Ascending aorta (tissue), 2 donors: ENCODE results near the gene R3HDM1. TPM values are rescaled to one million over a fixed set of nuclear protein-coding genes. Genes with fewer than 3 reads are reported as not detected.

Experiments used
- DNase-seq, 2 donors: peaks; one replicate each; pipeline ENCODE4 v3.0.0-alpha.2; 2019; ENCODE audit warnings: low spot score in 2 of 2
- H3K27ac ChIP-seq, 2 donors: fragments of 200-600 bp; sonication (generic); one replicate each; pipeline ENCODE4 v1.5.1; 2016 to 2017; ENCODE audit warnings: mild to moderate bottlenecking in 1 of 2
- H3K27me3 ChIP-seq: fragments of 200-600 bp; sonication (generic); one replicate; pipeline ENCODE4 v1.5.1; 2017
- H3K36me3 ChIP-seq, 2 donors: fragments of 200-600 bp; sonication (generic); one replicate each; pipeline ENCODE4 v1.5.1; 2016
- H3K4me1 ChIP-seq, 2 donors: fragments of 200-600 bp; sonication (generic); one replicate each; pipeline ENCODE4 v1.5.1; 2016 to 2017; ENCODE audit warnings: mild to moderate bottlenecking in 1 of 2
- H3K4me3 ChIP-seq, 2 donors: fragments of 200-600 bp; sonication (generic); one replicate each; pipeline ENCODE4 v1.5.1; 2016 to 2017; ENCODE audit warnings: mild to moderate bottlenecking in 1 of 2
- H3K9me3 ChIP-seq, 2 donors: fragments of 200-600 bp; sonication (generic); one replicate each; pipeline ENCODE4 v1.5.1; 2016
- intact Hi-C: fragments of 100-400 bp; cut with DNase I; formaldehyde crosslinking; loops from one replicate; pipeline ENCODE4 v1.15.1; 2023
- total RNA-seq: library from RNA; depleted of rRNA; stranded (reverse); fragments of >200 nt; gene quantifications from one replicate; pipeline ENCODE4 v1.1.0, GENCODE V29; 2016
- TF ChIP-seq, protein P1 (sequence below), 3 experiments: fragments of 200-600 bp in 2 of 3; fragments of 450-650 bp in 1 of 3; sonication (generic) in 2 of 3; IDR thresholded peaks; one replicate each; pipeline ENCODE4 v1.5.1; 2016 to 2019; ENCODE audit warnings: antibody characterized with exemption in 3 of 3, mild to moderate bottlenecking in 1 of 3, moderate library complexity in 1 of 3

R3HDM1 gene
- total RNA-seq, 1 donor from 2014 or later = 5.0 TPM

GRCh38 chr2:135552887-135553286 lies 21.6 kb downstream of the R3HDM1 start:
- Histone ChIP-seq H3K4me3 (no peak overlapping the region), H3K36me3 (no peaks in the 10 kb centered on the region), H3K27me3 (no peaks in the 10 kb centered on the region), H3K4me1 (no peaks in the 10 kb centered on the region), H3K27ac (no peak overlapping the region), H3K9me3 (no peaks in the 10 kb centered on the region)
- intact Hi-C loops = loop anchor here (10.0 kb wide), 1 partner anchor 48 kb away; no protein-coding TSS in a partner anchor
- DNase-seq = no peak
- TF ChIP-seq, protein P1, sequence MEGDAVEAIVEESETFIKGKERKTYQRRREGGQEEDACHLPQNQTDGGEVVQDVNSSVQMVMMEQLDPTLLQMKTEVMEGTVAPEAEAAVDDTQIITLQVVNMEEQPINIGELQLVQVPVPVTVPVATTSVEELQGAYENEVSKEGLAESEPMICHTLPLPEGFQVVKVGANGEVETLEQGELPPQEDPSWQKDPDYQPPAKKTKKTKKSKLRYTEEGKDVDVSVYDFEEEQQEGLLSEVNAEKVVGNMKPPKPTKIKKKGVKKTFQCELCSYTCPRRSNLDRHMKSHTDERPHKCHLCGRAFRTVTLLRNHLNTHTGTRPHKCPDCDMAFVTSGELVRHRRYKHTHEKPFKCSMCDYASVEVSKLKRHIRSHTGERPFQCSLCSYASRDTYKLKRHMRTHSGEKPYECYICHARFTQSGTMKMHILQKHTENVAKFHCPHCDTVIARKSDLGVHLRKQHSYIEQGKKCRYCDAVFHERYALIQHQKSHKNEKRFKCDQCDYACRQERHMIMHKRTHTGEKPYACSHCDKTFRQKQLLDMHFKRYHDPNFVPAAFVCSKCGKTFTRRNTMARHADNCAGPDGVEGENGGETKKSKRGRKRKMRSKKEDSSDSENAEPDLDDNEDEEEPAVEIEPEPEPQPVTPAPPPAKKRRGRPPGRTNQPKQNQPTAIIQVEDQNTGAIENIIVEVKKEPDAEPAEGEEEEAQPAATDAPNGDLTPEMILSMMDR (IDR thresholded peaks at IDR 0.05) = no peak

- TF ChIP-seq, protein P1 (IDR thresholded peaks at IDR 0.05) = no peak
- no peak for DNase-seq
- Histone ChIP-seq H3K9me3 (no peaks in the 10 kb centered on the region), H3K27ac (no peak overlapping the region), H3K36me3 (peaks cover 0 to under 1% of the 10 kb centered on the region in 2 donors), H3K27me3 (no peaks in the 10 kb centered on the region), H3K4me1 (no peaks in the 10 kb centered on the region), H3K4me3 (no peak overlapping the region)
- intact Hi-C loops = loop anchor here (10.0 kb wide), 1 partner anchor 51 kb away; no protein-coding TSS in a partner anchor
Observed at GRCh38 chr2:135555311-135555710, 24.0 kb downstream of the R3HDM1 start.

GRCh38 chr2:135557530-135557929 lies 26.2 kb downstream of the R3HDM1 start:
- Histone ChIP-seq H3K4me3 (no peak overlapping the region), H3K27ac (no peak overlapping the region), H3K36me3 (peaks cover 0 to 9% of the 10 kb centered on the region in 2 donors), H3K9me3 (no peaks in the 10 kb centered on the region), H3K4me1 (no peaks in the 10 kb centered on the region), H3K27me3 (no peaks in the 10 kb centered on the region)
- TF ChIP-seq, protein P1 (IDR thresholded peaks at IDR 0.05) = no peak
- intact Hi-C loops = loop anchor here (10.0 kb wide), 1 partner anchor 53 kb away; no protein-coding TSS in a partner anchor
- DNase-seq = no peak

GRCh38 chr2:135561925-135562324 lies 30.6 kb downstream of the R3HDM1 start:
- intact Hi-C loops = no loop called here
- H3K9me3 ChIP-seq = no peaks in the 10 kb centered on the region
- TF ChIP-seq, protein P1 (IDR thresholded peaks at IDR 0.05) = no peak
- H3K4me3 ChIP-seq = no peak overlapping the region
- H3K27ac ChIP-seq = no peak overlapping the region
- H3K4me1 ChIP-seq = no peaks in the 10 kb centered on the region
- H3K27me3 ChIP-seq = no peaks in the 10 kb centered on the region
- peaks cover 0 to 9% of the 10 kb centered on the region in 2 donors for H3K36me3 ChIP-seq
- no peak for DNase-seq

DNA sequence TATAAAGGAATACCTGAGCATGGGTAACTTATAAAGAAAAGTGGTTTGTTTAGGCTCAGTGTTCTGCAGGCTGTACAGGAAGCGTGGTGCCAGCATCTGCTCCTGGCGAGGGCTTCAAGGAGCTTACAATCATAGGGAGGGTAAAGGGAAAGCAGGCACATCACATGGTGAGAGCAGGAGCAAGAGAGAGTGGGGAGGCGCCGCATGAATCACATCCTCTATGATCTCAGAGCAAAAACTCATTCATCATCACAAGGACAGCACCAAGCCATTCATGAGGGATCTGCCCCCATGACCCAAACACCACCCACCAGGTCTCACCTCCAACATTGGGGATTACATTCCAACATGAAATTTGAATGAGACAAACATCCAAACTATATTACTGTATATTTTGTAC lies 32.5 kb downstream of the R3HDM1 start:
- H3K27me3 ChIP-seq = no peaks in the 10 kb centered on the region
- H3K9me3 ChIP-seq = no peaks in the 10 kb centered on the region
- DNase-seq = no peak
- TF ChIP-seq, protein P1 (IDR thresholded peaks at IDR 0.05) = no peak
- peaks cover 0 to 9% of the 10 kb centered on the region in 2 donors for H3K36me3 ChIP-seq
- intact Hi-C loops = no loop called here
- no peaks in the 10 kb centered on the region for H3K4me1 ChIP-seq
- H3K4me3 ChIP-seq = no peak overlapping the region
- no peak overlapping the region for H3K27ac ChIP-seq

GRCh38 chr2:135570884-135571283 lies 39.6 kb downstream of the R3HDM1 start:
- TF ChIP-seq, protein P1 (IDR thresholded peaks at IDR 0.05) = no peak
- H3K4me1 ChIP-seq = no peaks in the 10 kb centered on the region

More at GRCh38 chr2:135570884-135571283, 39.6 kb downstream of the R3HDM1 start:
- Histone ChIP-seq H3K27ac (no peak overlapping the region), H3K4me3 (no peak overlapping the region), H3K36me3 (peaks cover 0 to 12% of the 10 kb centered on the region in 2 donors), H3K27me3 (no peaks in the 10 kb centered on the region), H3K9me3 (no peaks in the 10 kb centered on the region)
- DNase-seq = no peak
- intact Hi-C loops = no loop called here
